HepG2 (cell line): ENCODE data around the gene BPIFA1. TPM values are rescaled to one million over a fixed set of nuclear protein-coding genes. Genes with fewer than 3 reads are reported as not detected.

Experiments
- ATAC-seq: fragments of 200-7000 bp; cut with Tn5 transposase; 3 replicates; pipeline ENCODE4 v1.9.1; 2020; ENCODE audit warnings: mild to moderate bottlenecking, moderate library complexity
- BruUV-seq: library from RNA; stranded (reverse); fragments of 400-500 nt; replicated peaks from 2 replicates; lab custom pipeline; 2021; lab: Mats Ljungman, UMichigan
- CTCF ChIA-PET: fragments of 300-600 bp; formaldehyde crosslinking; extraction: SDS; loops from one replicate; lab custom pipeline; 2021; ENCODE audit warnings: low total read pairs, inconsistent platforms, low intra/inter-chr PET ratio; lab: Yijun Ruan, JAX
- POLR2A ChIA-PET: fragments of 350-600 bp; sonication (Branson Sonifier 250); formaldehyde crosslinking; loops from one replicate; lab custom pipeline; 2020; ENCODE audit warnings: antibody characterized with exemption, inconsistent platforms; lab: Yijun Ruan, JAX
- DNase-seq: peaks from one replicate; pipeline ENCODE4 v3.0.0-alpha.2; 2015; ENCODE audit warnings: low spot score
- FAIRE-seq: peaks from 3 replicates; lab custom pipeline; 2011; peaks lifted over from hg19 to GRCh38; lab: Jason Lieb, UNC
- H2AFZ ChIP-seq: one replicate; pipeline ENCODE4 v1.6.1; 2011; ENCODE audit warnings: low read length, inconsistent platforms
- H3K27ac ChIP-seq: fragments of 300-600 bp; 3 replicates; pipeline ENCODE4 v1.8.0; 2011; ENCODE audit warnings: mixed run types, mild to moderate bottlenecking, mixed read lengths, low read length, inconsistent platforms; ENCODE audit not compliant: insufficient read depth; ENCODE audit errors: extremely low read length
- H3K27me3 ChIP-seq, 2 experiments: fragments of 200-600 bp in 1 of 2; 2 replicates in 1 of 2; 3 replicates in 1 of 2; pipeline versions ENCODE4 v1.6.0 to v1.8.0; 2011; ENCODE audit warnings: low read length in 2 of 2, mild to moderate bottlenecking in 2 of 2, moderate library complexity in 2 of 2, inconsistent platforms in 1 of 2; ENCODE audit not compliant: insufficient read depth in 2 of 2, control insufficient read depth in 1 of 2
- H3K36me3 ChIP-seq, 2 experiments: fragments of 200-600 bp in 1 of 2; replicated peaks in 1 of 2; 2 replicates in 1 of 2; 3 replicates in 1 of 2; pipeline versions ENCODE4 v1.5.1 to v1.8.0; 2011; ENCODE audit warnings: low read length in 2 of 2, inconsistent platforms in 1 of 2; ENCODE audit not compliant: insufficient read depth in 2 of 2, control insufficient read depth in 1 of 2
- H3K4me1 ChIP-seq: 2 replicates; pipeline ENCODE4 v1.5.1; 2012; ENCODE audit warnings: low read length, inconsistent platforms; ENCODE audit not compliant: insufficient read depth
- H3K4me2 ChIP-seq: 2 replicates; pipeline ENCODE4 v1.6.0; 2011; ENCODE audit warnings: low read depth, low read length, inconsistent platforms
- H3K4me3 ChIP-seq, 3 experiments: fragments of 200-600 bp in 1 of 3; sonication (generic), shearing (Covaris generic) in 1 of 3; replicated peaks in 1 of 3; 2 replicates each; pipeline ENCODE4 v1.5.1; 2011 to 2016; ENCODE audit warnings: low read length in 3 of 3, inconsistent platforms in 2 of 3, low read depth in 2 of 3, mild to moderate bottlenecking in 2 of 3, control low read depth in 1 of 3, mixed read lengths in 1 of 3; ENCODE audit not compliant: insufficient read depth in 1 of 3
- H3K79me2 ChIP-seq: one replicate; pipeline ENCODE4 v1.6.1; 2011; ENCODE audit warnings: low read length, inconsistent platforms; ENCODE audit not compliant: insufficient read depth
- H3K9ac ChIP-seq: 2 replicates; pipeline ENCODE4 v1.6.0; 2011; ENCODE audit warnings: mild to moderate bottlenecking, low read depth, low read length, inconsistent platforms; ENCODE audit not compliant: insufficient read depth
- H3K9me3 ChIP-seq: 2 replicates; pipeline ENCODE4 v1.5.1; 2012; ENCODE audit warnings: mild to moderate bottlenecking, low read length
- H4K20me1 ChIP-seq: 2 replicates; pipeline ENCODE4 v1.6.0; 2011; ENCODE audit warnings: inconsistent platforms, mild to moderate bottlenecking, low read length, moderate library complexity; ENCODE audit not compliant: insufficient read depth
- FOXA3 ChIP-seq: IDR thresholded peaks from 2 replicates; pipeline ENCODE4 v1.6.1; 2016; ENCODE audit warnings: missing genetic modification reagents, missing compliant biosample characterization
- FOXP1 ChIP-seq, 2 experiments: fragments of 450-650 bp in 1 of 2; IDR thresholded peaks; 2 replicates each; pipeline ENCODE4 v1.6.1; 2017 to 2018; ENCODE audit warnings: antibody characterized with exemption in 1 of 2
- HMG20B ChIP-seq: conservative IDR thresholded peaks from 2 replicates; pipeline ENCODE4 v1.6.1; 2016; ENCODE audit warnings: missing genetic modification reagents, missing compliant biosample characterization
- KDM6A ChIP-seq: IDR thresholded peaks from 2 replicates; pipeline ENCODE4 v1.6.1; 2016; ENCODE audit warnings: low read depth
- NCOA2 ChIP-seq: sonication (generic); formaldehyde crosslinking; IDR thresholded peaks from 2 replicates; pipeline ENCODE4 v1.8.0; 2022; ENCODE audit warnings: inconsistent platforms
- REPIN1 ChIP-seq: sonication (generic); formaldehyde crosslinking; IDR thresholded peaks from 2 replicates; pipeline ENCODE4 v1.8.0; 2022; ENCODE audit warnings: missing genetic modification reagents, low read depth, mild to moderate bottlenecking, borderline replicate concordance
- RFX3 ChIP-seq: IDR thresholded peaks from 2 replicates; pipeline ENCODE4 v1.6.1; 2016; ENCODE audit warnings: missing biosample characterization, missing genetic modification reagents
- TBX2 ChIP-seq: sonication (generic); formaldehyde crosslinking; IDR thresholded peaks from 2 replicates; pipeline ENCODE4 v1.5.0; 2020; ENCODE audit warnings: missing genetic modification reagents, mild to moderate bottlenecking, borderline replicate concordance
- TFE3 ChIP-seq: IDR thresholded peaks from 2 replicates; pipeline ENCODE4 v1.6.1; 2016
- ZBTB46 ChIP-seq: sonication (generic); formaldehyde crosslinking; IDR thresholded peaks from 2 replicates; pipeline ENCODE4 v1.4.0; 2020; ENCODE audit warnings: mild to moderate bottlenecking, missing genetic modification reagents, borderline replicate concordance
- ZHX2 ChIP-seq, 2 experiments: sonication (generic) in 1 of 2; formaldehyde crosslinking in 1 of 2; IDR thresholded peaks; 2 replicates each; pipeline versions ENCODE4 v1.6.1 to v1.9.0; 2014 to 2022; ENCODE audit warnings: antibody characterized with exemption in 1 of 2, borderline replicate concordance in 1 of 2, inconsistent platforms in 1 of 2, low read depth in 1 of 2, missing genetic modification reagents in 1 of 2
- ZNF382 ChIP-seq: sonication (generic); formaldehyde crosslinking; IDR thresholded peaks from 2 replicates; pipeline ENCODE4 v1.5.0; 2020; ENCODE audit warnings: missing genetic modification reagents, mild to moderate bottlenecking, borderline replicate concordance
- ZNF569 ChIP-seq: sonication (generic); formaldehyde crosslinking; IDR thresholded peaks from 2 replicates; pipeline ENCODE4 v1.5.0; 2020; ENCODE audit warnings: mild to moderate bottlenecking, missing genetic modification reagents, moderate library complexity, borderline replicate concordance
- ZNF644 ChIP-seq: IDR thresholded peaks from 2 replicates; pipeline ENCODE4 v1.6.1; 2016; ENCODE audit warnings: low read depth
- ZNF776 ChIP-seq: sonication (generic); formaldehyde crosslinking; IDR thresholded peaks from 2 replicates; pipeline ENCODE4 v1.4.0; 2020; ENCODE audit warnings: mild to moderate bottlenecking, missing genetic modification reagents
- ZSCAN30 ChIP-seq: sonication (generic); formaldehyde crosslinking; IDR thresholded peaks from 2 replicates; pipeline ENCODE4 v1.5.0; 2020; ENCODE audit warnings: mild to moderate bottlenecking, missing genetic modification reagents
- ZSCAN31 ChIP-seq: sonication (generic); formaldehyde crosslinking; IDR thresholded peaks from 2 replicates; pipeline ENCODE4 v1.5.0; 2020; ENCODE audit warnings: low read depth, mild to moderate bottlenecking, missing genetic modification reagents
- WGBS: methylation state at CpG from one replicate; pipeline ENCODE4 v1.1.6; 2017; ENCODE audit warnings: low lambda C conversion rate; 5-methylcytosine and 5-hydroxymethylcytosine counted together
- in situ Hi-C: cut with HindIII; loops from 2 replicates; pipeline ENCODE4 v1.10.0; 2017; ENCODE audit warnings: low pct_unique_long_range_greater_than_20kb; ENCODE audit not compliant: extremely low pct_ligation_motif_present
- intact Hi-C: fragments of 100-400 bp; cut with micrococcal nuclease; formaldehyde crosslinking; loops from one replicate; pipeline ENCODE4 v1.10.0; 2022; ENCODE audit not compliant: unreplicated experiment
- polyA plus RNA-seq, 8 experiments: library from polyadenylated mRNA; depleted of rRNA in 3 of 8; stranded (reverse) in 7 of 8; unstranded in 1 of 8; fragments of >200 nt; fragmentation: Illumina TruSeq in 4 of 8; extraction: Trizol in 4 of 8; gene quantifications; 2 replicates each; pipeline versions ENCODE4 v1.2.1 to v1.2.3, GENCODE V29; 2011 to 2016; ENCODE audit warnings: low read depth in 4 of 8, missing spikeins in 1 of 8, mixed read lengths in 1 of 8; ENCODE audit not compliant: insufficient read depth in 1 of 8
- total RNA-seq, 5 experiments: library from RNA; depleted of rRNA; stranded (reverse); fragments of >200 nt; fragmentation: Illumina TruSeq; extraction: Trizol; gene quantifications; 2 replicates each; pipeline ENCODE4 v1.2.3, GENCODE V29; 2016; ENCODE audit warnings: low read depth in 1 of 5

The BPIFA1 gene
- total and polyA plus RNA-seq, 2 of the 13 experiments (the other 11 are each of a cell fraction or from before 2014, with no cell fraction given) = not detected

- Histone ChIP-seq H4K20me1 (no peaks in the 10 kb centered on the region), H3K36me3 (no peaks in the 10 kb centered on the region), H3K9ac (no peak overlapping the region), H2AFZ (no peak overlapping the region), H3K4me3 (no peak overlapping the region), H3K4me1 (no peaks in the 10 kb centered on the region), H3K79me2 (no peaks in the 10 kb centered on the region), H3K27me3 (peaks cover 0 to 7% of the 10 kb centered on the region in 2 experiments; a peak in 1 of 5 replicates), H3K9me3 (no peaks in the 10 kb centered on the region), H3K27ac (no peak overlapping the region), H3K4me2 (no peak overlapping the region)
- ATAC-seq = no peak
- BruUV-seq = no TSS peak
- FAIRE-seq = no peak
- DNase-seq = no peak
- POLR2A ChIA-PET = no interaction called here
- CTCF ChIA-PET = no interaction called here
- intact Hi-C loops = no loop called here
- TF ChIP-seq HMG20B (no peak), NCOA2 (CRISPR knock-in tag) (no peak), ZSCAN30 (CRISPR knock-in tag) (no peak), ZNF644 (CRISPR knock-in tag) (no peak), FOXA3 (CRISPR knock-in tag) (no peak), FOXP1 (IDR thresholded peaks at IDR 0.05) (no peak), FOXP1 (CRISPR knock-in tag; IDR thresholded peaks at IDR 0.05) (no peak), KDM6A (CRISPR knock-in tag) (no peak), ZNF569 (CRISPR knock-in tag) (no peak), ZBTB46 (CRISPR knock-in tag) (no peak), ZNF776 (CRISPR knock-in tag) (no peak), TBX2 (CRISPR knock-in tag) (no peak), ZSCAN31 (CRISPR knock-in tag) (no peak), ZHX2 (IDR thresholded peaks at IDR 0.05; ENCODE audit: low read depth) (no peak), ZHX2 (CRISPR knock-in tag; IDR thresholded peaks at IDR 0.05; ENCODE audit: borderline replicate concordance) (no peak), RFX3 (CRISPR knock-in tag) (no peak), TFE3 (CRISPR knock-in tag) (no peak), ZNF382 (CRISPR knock-in tag) (no peak), REPIN1 (CRISPR knock-in tag) (no peak)
- under 1% methylated on average over 2 of the region's 2 CpGs for WGBS
- in situ Hi-C loops = no loop called here
These were observed 19.2 kb downstream of the BPIFA1 start for GRCh38 chr20:33255005-33255404.
